Gastroesophageal sphincter (tissue), 3 donors: ENCODE results near the gene SRSF5.
"Not testable (repeated sequence)": the region's sequence is repeated elsewhere in the genome, so short reads cannot be mapped to it uniquely, and the experiment has no call there.

Experiments
- CTCF ChIP-seq, 4 experiments: fragments of 200-600 bp in 2 of 4; fragments of 450-650 bp in 2 of 4; sonication (generic) in 1 of 4; IDR thresholded peaks; one replicate each; pipeline ENCODE4 v1.5.1; 2017 to 2019; ENCODE audit warnings: antibody characterized with exemption in 4 of 4, mild to moderate bottlenecking in 2 of 4, moderate library complexity in 2 of 4
- POLR2A ChIP-seq, 2 donors: fragments of 450-650 bp; IDR thresholded peaks; one replicate each; pipeline ENCODE4 v1.6.1; 2017; ENCODE audit warnings: antibody characterized with exemption in 2 of 2, mild to moderate bottlenecking in 2 of 2, moderate library complexity in 1 of 2
- POLR2AphosphoS5 ChIP-seq: sonication (generic); formaldehyde crosslinking; IDR thresholded peaks from one replicate; pipeline ENCODE4 v1.6.1; 2017; ENCODE audit warnings: antibody characterized with exemption

GRCh38 chr14:69718614-69719013 is 48.3 kb upstream of the SRSF5 start:
- not testable (repeated sequence) for TF ChIP-seq CTCF (IDR thresholded peaks at IDR 0.05); POLR2A (IDR thresholded peaks at IDR 0.05); POLR2AphosphoS5
